HCEC 1CT (cell line): ENCODE results near the gene CHFR.
"Not testable (repeated sequence)": the region's sequence is repeated elsewhere in the genome, so short reads cannot be mapped to it uniquely, and the experiment has no call there.

Experiments
- DNase-seq: peaks from one replicate; pipeline ENCODE4 v3.0.0-alpha.2; 2017

CHFR gene

GRCh38 chr12:132887513-132888351 is at the start of gene CHFR:
TSS of gene CHFR (minus strand) at chr12:132887605. CDS start at chr12:132887328, 277 bp downstream.
- DNase-seq: peak; percentile 97

GRCh38 chr12:132936921-132937320 is 49.5 kb upstream of the CHFR start:
- not testable (repeated sequence) for DNase-seq

GRCh38 chr12:132936163-132936562 is 48.8 kb upstream of the CHFR start:
- no peak for DNase-seq

GRCh38 chr12:132926415-132926833 is 39.0 kb upstream of the CHFR start:
- DNase-seq: no peak

GRCh38 chr12:132925597-132926414 is 38.4 kb upstream of the CHFR start:
- DNase-seq: no peak

- no peak for DNase-seq
Observed at GRCh38 chr12:132924356-132924755, 37.0 kb upstream of the CHFR start.

GRCh38 chr12:132923356-132923909 is 36.0 kb upstream of the CHFR start:
- no peak for DNase-seq

GRCh38 chr12:132922676-132923075 is 35.3 kb upstream of the CHFR start:
- DNase-seq: no peak

- no peak for DNase-seq
Observed at GRCh38 chr12:132921685-132922084, 34.3 kb upstream of the CHFR start.

GRCh38 chr12:132918680-132919079 is 31.3 kb upstream of the CHFR start:
- no peak for DNase-seq

- no peak for DNase-seq
Observed at GRCh38 chr12:132909030-132909368, 21.6 kb upstream of the CHFR start.

GRCh38 chr12:132908145-132909029 is 21.0 kb upstream of the CHFR start:
- peak; percentile 93 for DNase-seq

GRCh38 chr12:132907789-132908144 is 20.4 kb upstream of the CHFR start:
- DNase-seq: peak; percentile 31

GRCh38 chr12:132907216-132907615 is 19.8 kb upstream of the CHFR start:
- DNase-seq: no peak

GRCh38 chr12:132904718-132905328 is 17.4 kb upstream of the CHFR start:
- no peak for DNase-seq

- no peak for DNase-seq
Observed at GRCh38 chr12:132899033-132899432, 11.6 kb upstream of the CHFR start.

GRCh38 chr12:132888852-132889251 is 1.4 kb upstream of the CHFR start:
- no peak for DNase-seq

GRCh38 chr12:132886529-132887477 is 602 bp downstream of the CHFR start:
- DNase-seq: no peak

- DNase-seq: peak; percentile 77
Observed at GRCh38 chr12:132881818-132882217, 5.6 kb downstream of the CHFR start.

- not testable (repeated sequence) for DNase-seq
Observed at GRCh38 chr12:132874620-132875019, 12.8 kb downstream of the CHFR start.

- DNase-seq: no peak
Observed at GRCh38 chr12:132874175-132874574, 13.2 kb downstream of the CHFR start.
